Dedifferentiated amniotic fluid mesenchymal stem cell (primary cell): ENCODE measurements around the gene PEF1.

ENCODE experiments used
- DNase-seq: peaks from one replicate; pipeline ENCODE4 v3.0.0-alpha.2; 2016; ENCODE audit errors: extremely low spot score

Gene PEF1

DNA sequence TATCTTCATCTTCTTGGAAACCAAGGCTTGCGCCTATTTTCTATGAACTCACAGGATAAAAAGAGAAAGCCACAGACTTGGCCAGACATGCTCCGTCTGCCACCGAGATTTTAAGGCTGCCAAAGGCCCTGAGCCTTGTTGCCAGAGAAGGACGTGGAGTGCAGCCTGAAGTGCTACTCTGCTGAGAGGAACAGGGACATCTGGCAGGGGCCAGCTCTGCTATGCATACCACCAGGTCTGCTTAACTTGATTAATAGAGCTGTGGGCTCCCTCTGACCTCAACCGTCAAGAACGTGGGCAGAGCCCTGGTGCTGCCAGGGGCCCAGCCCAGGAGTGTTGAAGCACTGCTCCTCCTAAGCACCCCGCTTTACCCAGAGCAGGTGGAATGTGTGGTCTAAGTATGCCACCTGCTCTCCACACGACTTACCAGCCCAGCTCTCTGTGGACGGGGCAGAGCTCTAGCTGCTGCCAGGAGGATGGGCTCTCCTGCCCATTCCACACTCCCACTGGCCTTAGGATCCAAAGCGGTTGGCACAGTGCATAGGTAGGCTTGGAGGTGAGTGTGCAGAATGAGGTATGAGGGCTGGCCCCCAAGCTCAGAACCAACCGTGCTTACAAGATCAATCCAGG, 16.6 kb downstream of the PEF1 start:
- DNase-seq: no peak

DNA sequence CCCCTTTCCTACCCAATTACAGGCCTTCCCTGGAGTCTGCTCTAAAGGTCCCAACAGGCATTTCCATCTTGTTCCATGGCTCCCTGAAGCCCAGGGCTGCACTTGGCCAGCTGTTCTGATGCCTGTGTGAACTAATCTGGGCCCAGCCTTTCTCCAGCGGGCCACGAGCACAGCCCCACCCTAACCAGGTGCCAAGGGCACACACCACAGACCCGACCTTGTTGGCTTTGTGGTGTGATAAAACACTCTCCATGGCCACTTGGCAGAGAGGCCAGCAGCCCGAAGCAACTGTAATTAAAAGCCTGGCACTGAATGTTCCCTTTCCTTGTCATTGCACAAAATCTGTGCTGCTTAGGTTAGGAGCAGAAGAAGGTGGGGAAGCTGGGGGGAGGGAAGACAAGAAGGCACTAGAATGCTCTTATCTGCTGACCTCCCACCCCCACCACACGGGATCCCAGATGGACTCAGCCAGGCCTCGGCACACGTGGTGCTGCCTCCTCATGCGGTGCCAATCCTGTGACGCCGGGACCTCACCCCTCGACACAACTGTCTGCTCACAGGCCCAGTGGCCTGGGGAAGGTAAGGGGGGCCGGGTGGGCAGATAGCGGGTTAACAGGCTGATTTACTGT, 17.3 kb downstream of the PEF1 start:
- DNase-seq: no peak

- no peak for DNase-seq
These were observed 18.2 kb downstream of the PEF1 start for GRCh38 chr1:31626223-31627207.

DNA sequence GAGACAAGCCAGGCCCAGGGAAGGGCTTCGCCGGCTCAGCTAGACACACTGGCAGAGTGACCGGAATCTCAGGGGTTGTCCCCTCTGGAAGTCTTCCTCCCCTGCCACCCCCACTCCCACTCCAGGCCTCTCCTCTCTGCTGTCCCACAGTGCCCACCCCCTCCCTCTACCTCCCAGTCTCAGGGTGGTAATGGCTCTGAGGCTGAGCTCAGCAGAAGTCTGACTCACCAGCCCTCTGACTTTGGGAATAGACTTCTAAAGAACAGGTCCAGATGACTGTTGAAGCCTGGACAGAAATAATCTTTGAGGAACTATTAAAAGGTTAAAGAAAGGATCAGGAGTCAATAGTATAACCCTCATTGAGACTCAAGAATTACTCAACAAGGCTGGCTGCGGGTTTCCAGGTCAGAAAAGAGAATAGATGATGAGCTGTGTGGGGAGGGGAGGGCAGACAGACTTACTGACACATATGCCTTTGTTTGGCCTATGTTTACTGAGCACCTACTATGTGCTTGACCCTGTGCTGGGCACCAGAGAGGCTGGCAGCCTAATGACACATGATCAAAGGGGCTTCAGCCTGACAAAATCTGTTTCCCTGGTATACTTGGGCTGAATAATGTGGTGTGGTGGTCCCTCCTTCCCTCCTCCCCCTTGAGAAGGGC, 19.0 kb downstream of the PEF1 start:
- no peak for DNase-seq

DNA sequence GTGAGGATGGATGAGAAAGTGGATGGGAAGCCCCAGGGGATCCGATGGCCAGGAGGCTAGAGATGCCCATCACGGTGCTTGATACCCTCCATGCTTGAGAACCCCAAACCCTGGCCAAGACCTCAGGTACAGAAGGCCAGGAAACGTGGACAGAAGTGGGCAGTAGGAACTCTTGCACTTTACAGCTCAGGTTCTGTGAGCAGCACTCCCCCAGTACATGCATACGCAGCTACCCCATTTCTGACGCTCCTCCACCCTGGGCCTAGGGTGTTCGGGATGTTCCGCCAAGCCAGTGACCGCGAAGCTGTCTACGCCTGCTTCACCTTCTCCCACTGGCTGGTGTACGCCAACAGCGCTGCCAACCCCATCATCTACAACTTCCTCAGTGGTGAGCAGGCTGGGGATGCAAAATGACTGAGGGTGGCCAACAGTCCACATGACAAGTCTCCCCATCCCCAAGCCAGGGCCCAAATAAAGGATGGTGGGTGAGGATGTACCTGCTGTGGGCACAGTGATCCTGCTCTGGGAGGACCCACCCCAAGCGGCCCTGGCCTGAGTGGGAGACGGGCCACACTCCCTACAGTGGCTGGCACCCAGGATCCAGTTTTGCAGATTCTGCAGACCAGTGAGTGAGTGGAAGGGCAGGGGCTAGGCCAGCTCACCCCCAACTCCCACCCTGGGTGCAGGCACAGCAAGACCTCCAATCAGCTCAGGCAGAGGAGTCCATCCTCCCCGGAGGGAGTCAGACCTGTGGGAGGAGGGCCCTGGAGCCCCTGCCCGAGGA, 19.8 kb downstream of the PEF1 start:
- DNase-seq: no peak

DNA sequence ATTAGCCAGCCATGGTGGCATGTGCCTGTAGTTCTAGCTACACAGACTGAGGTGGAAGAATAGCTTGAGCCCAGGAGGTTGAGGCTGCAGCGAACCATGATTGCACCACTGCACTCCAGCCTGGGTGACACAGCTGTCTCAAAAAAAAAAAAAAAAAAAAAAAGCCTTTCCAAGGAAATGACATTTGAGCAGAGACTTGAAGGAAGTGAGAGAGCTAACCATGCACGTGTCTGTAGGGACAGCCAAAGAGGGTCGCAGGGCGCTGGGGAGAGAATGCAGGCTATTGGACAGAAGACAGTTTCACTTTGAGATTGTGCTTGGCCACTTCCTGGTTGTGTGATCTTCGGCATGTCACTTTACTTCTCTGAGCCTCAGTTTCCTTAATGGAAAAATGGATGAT, 20.4 kb downstream of the PEF1 start:
- DNase-seq: no peak

GRCh38 chr1:31623365-31623764, 21.3 kb downstream of the PEF1 start:
- no peak for DNase-seq

GRCh38 chr1:31621847-31622730, 22.6 kb downstream of the PEF1 start:
- DNase-seq: no peak

DNA sequence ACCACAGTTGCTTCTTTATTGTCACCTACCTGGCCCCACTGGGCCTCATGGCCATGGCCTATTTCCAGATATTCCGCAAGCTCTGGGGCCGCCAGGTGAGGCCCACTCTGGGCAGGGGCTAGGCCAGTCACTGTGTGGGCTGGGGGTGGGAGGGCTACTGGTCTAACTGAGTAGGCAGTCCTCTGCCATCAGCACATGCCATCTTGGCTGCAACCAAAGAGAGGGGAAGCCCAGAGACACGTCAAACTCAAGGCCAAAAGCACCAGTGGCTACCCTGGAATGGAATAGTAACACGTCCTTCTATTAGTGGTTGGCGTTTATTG, 23.2 kb downstream of the PEF1 start:
- no peak for DNase-seq

DNA sequence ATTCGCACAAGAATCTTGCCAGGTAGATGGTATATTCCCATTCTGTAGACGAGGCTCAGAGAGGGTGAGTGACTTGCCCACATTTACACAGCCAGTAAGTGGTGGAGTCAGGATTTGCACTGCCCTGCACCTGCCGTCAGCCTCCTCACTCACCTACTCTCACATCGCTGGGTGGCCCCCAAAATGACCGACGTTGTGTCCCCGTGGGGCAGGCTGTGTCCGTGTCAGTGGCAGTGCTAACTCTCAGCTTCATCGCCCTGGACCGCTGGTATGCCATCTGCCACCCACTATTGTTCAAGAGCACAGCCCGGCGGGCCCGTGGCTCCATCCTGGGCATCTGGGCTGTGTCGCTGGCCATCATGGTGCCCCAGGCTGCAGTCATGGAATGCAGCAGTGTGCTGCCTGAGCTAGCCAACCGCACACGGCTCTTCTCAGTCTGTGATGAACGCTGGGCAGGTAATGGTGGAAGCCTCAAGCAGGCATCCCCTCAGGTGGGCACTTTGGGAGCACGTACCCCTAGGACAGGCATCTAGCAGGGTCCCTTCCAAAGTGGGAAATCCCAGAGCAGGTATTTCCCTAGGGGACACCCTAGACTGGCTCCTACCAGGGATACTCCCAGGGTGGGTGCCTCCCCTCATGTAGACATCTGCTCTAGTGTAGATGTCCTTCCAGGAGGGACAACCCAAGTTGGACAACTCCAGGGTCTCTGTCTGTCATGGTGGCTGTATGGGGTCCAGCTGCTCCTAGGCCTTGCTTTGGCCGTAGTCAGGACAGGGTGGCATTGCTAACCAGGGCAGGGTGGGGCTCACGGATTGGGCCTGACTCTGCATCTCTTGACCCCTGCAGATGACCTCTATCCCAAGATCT, 23.8 kb downstream of the PEF1 start:
- DNase-seq: no peak

GRCh38 chr1:31618916-31619846, 25.5 kb downstream of the PEF1 start:
- DNase-seq: no peak

DNA sequence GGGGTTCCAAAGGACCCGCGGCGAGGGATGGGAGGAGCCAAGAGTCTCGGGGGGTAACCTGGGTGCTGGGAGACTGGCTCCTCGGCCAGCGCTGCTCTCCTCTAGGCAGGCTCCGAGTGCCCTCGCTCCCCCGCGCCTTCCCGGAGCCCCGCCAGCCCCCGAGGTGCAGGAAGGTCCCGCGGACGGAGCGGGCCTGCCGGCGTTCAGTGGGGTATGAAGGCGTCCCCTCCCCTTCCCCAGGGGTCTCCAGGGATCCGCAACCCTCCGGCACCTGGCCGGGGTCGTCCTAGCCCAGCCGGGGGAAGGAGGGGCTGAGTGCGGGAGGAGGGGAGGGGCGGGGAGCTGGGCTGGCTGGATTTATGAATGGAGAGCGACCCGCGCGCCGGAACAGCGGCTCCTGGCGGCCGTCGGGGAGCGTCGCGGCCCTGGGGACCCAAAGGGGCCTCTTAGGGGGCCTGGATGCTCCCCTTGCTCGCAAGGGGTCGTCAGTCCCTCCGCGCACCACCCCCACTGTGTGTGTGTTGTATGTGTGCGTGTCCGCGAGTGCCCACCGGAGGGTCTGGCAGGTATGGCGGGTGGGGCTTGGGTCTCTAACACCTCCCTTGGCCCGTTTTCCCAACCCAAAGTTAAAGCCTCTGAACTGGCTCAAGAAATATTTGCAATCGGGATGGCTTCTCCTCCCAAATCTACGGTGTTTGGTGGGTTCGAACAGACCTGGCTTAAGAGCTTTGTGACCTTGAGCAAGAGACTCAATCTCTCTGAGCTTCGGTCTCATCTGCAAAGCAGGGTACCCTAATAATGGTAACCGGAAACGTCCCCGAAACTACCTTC, 26.5 kb downstream of the PEF1 start:
- DNase-seq: no peak

- no peak for DNase-seq
These were observed 27.3 kb downstream of the PEF1 start, which contains the start of gene HCRTR1 for GRCh38 chr1:31617218-31617915. Gene HCRTR1, plus strand, starts transcription at chr1:31617689. Its CDS starts 1,504 bp downstream, at chr1:31619193.

DNA sequence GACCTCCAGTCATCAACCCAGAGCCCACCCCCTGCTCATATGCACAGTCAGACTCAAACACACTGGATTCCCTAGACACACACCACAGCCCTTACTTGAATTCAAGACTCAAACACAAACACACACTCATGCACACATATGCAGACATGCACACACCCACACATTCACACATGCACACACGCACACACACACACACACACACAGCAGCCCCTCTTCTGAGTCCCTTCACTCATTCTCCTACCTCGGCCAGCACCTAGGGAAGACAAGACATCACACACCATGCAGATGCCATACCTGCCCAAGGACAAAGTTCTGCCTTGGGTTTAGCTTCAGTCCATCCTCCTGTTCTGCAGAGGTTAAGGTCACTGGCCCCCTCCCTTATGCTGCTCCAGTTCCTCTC, 28.7 kb downstream of the PEF1 start:
- no peak for DNase-seq

GRCh38 chr1:31615414-31615813, 29.3 kb downstream of the PEF1 start:
- DNase-seq: no peak

DNA sequence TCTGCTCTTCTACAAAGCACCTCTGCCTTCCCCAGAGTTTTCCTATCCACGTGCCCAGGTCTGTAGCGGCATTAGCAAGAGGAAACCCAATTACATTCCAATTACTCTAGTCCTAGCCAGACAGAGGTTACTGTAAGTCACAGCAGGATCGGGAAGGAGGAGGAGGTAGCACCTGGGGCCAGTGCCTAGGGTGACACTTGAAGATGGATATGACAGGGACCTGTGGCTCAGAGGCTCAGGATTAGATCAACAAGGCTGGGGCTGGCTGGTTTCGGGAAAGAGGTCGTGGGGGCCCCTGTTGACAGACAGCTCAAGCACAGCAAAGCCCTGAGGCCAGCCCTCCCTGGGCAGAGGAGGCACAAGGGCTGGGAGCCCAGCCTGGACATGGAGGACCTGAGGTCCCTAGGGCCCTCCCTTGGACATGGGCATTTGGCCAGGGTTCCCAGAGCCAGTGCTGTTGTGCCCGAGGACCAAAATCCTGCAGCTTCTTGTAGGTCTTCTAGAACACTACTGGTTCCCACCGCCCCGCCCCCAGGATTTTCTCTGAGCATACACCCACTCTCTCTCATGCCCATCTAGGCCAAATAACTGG, 30.2 kb downstream of the PEF1 start:
- no peak for DNase-seq
